AG09319 (cell line): Measurements from ENCODE around the gene SOCS3.

Experiments
- DNase-seq: peaks from one replicate; pipeline ENCODE4 v3.0.0-alpha.2; 2010; ENCODE audit warnings: low read depth; ENCODE audit errors: extremely low read depth
- TF ChIP-seq, protein P1 (sequence below): IDR thresholded peaks from 2 replicates; pipeline ENCODE4 v1.5.1; 2011; ENCODE audit warnings: low read depth, mild to moderate bottlenecking, inconsistent platforms, low read length, moderate library complexity

Gene SOCS3

GRCh38 chr17:78372841-78373240 lies 13.0 kb upstream of the SOCS3 start:
- TF ChIP-seq, protein P1, sequence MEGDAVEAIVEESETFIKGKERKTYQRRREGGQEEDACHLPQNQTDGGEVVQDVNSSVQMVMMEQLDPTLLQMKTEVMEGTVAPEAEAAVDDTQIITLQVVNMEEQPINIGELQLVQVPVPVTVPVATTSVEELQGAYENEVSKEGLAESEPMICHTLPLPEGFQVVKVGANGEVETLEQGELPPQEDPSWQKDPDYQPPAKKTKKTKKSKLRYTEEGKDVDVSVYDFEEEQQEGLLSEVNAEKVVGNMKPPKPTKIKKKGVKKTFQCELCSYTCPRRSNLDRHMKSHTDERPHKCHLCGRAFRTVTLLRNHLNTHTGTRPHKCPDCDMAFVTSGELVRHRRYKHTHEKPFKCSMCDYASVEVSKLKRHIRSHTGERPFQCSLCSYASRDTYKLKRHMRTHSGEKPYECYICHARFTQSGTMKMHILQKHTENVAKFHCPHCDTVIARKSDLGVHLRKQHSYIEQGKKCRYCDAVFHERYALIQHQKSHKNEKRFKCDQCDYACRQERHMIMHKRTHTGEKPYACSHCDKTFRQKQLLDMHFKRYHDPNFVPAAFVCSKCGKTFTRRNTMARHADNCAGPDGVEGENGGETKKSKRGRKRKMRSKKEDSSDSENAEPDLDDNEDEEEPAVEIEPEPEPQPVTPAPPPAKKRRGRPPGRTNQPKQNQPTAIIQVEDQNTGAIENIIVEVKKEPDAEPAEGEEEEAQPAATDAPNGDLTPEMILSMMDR = no peak
- DNase-seq = no peak

- TF ChIP-seq, protein P1 = no peak
- no peak for DNase-seq
Observed at GRCh38 chr17:78371056-78371455, 11.2 kb upstream of the SOCS3 start.

GRCh38 chr17:78369791-78370381 lies 10.0 kb upstream of the SOCS3 start:
- no peak for DNase-seq
- TF ChIP-seq, protein P1 = no peak

DNA sequence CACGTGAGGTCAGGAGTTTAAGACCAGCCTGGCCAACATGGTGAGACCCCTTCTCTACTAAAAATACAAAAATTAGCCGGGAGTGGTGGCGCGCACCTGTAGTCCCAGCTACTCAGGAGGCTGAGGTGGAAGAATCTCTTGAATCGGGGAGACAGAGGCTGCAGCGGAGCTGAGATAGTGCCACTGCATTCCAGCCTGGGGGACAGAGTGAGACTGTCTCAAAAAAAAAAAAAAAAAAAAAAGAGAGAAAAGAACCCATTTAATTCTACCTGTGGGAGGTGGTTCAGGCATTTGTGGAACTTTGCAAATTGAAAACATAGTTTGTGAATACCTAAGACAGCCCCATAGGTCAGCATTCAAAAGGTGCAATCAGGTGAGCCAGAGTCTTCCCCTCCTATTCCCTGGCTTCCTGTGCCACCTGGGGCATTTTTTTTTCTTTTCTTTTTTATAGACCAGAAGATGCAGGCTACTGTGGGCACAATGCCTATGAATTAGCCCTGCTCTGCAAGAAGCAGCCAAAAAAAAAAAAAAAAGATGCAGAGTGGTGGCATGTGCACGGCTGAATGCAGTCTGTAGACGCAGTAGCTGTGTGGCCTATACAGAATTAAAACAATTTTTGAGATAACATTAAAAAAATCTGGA lies 9.1 kb upstream of the SOCS3 start:
- TF ChIP-seq, protein P1 = no peak
- no peak for DNase-seq

DNA sequence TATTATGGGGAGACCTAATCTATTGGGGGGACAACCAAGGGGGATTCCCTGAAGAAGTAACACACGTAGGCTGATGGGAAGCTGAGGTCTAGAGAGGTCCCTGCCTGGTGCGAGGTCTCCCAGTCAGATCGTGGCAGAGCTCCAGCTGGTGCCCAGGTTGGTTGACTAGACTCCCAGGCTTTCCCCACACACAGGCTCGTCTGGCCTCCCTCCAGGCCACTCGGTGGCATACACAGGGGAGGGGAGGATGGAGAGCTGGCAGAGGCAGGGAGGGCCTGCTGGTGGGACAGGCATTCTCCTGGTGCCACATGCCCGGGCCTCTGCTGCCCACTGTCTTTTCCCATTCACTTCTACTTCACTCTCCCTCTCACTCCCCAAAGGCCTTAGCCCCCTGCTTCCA lies 8.5 kb upstream of the SOCS3 start:
- DNase-seq = no peak
- TF ChIP-seq, protein P1 = no peak

GRCh38 chr17:78367193-78367592 lies 7.3 kb upstream of the SOCS3 start:
- DNase-seq = no peak
- TF ChIP-seq, protein P1 = no peak

DNA sequence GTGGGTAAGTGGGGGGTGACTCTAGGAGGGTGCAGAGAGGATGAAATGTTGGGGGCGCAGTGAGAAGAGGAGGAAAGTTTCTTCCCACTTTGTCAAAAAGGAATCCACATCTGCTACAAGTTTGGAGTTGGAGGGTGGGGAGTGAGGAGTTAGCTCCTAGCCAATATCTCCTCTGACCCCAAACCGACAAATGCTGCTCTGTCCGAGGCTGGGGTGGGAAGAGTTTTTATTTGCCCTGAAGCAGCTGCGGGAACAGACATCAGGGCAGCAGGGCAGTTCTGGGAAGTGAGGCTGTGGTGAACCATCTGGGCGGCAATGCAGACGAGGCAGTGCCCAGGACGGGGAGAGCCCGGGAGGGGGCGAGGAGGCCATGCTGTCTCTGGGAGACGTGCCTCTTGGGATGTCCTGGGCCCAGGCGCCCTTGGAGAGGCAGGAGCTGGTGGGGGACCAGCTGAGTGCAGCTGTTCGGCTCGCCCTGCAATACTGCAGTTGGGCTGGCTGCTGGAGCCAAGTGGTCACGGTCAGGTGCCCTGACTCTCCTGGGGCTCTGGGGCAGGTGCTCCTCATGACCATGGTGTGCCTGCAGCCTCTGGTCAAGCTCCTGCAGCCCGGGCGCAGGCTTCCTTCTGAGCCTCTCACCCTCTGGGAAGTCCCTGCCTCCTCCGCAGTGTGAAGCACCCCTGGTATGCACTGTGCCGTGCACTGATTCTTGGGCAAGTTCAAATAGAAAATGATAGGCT lies 6.4 kb upstream of the SOCS3 start:
- TF ChIP-seq, protein P1 = no peak
- no peak for DNase-seq
